Inferior parietal cortex (tissue), 1 donor: Measurements from ENCODE around the gene CRYGS.
"Not testable (repeated sequence)": the region's sequence is repeated elsewhere in the genome, so short reads cannot be mapped to it uniquely, and the experiment has no call there.

Source experiments
- DNase-seq: peaks from one replicate; pipeline ENCODE4 v3.0.0-alpha.2; 2016; ENCODE audit errors: extremely low spot score

Gene CRYGS

GRCh38 chr3:186544281-186544680, at the start of gene CRYGS:
Gene CRYGS, minus strand, starts transcription at chr3:186544380. Its CDS starts 54 bp downstream, at chr3:186544326.
- no peak for DNase-seq

- no peak for DNase-seq
Observed at GRCh38 chr3:186593862-186594261, 49.7 kb upstream of the CRYGS start.

- no peak for DNase-seq
Observed at GRCh38 chr3:186592682-186593081, 48.5 kb upstream of the CRYGS start.

GRCh38 chr3:186590580-186591295, 46.6 kb upstream of the CRYGS start:
- no peak for DNase-seq

GRCh38 chr3:186589856-186590579, 45.8 kb upstream of the CRYGS start:
- no peak for DNase-seq

- DNase-seq = no peak
Observed at GRCh38 chr3:186589121-186589520, 44.9 kb upstream of the CRYGS start.

- DNase-seq = no peak
Observed at GRCh38 chr3:186588632-186589031, 44.5 kb upstream of the CRYGS start.

- DNase-seq = no peak
Observed at GRCh38 chr3:186587183-186587582, 43.0 kb upstream of the CRYGS start.

- not testable (repeated sequence) for DNase-seq
Observed at GRCh38 chr3:186586245-186586644, 42.1 kb upstream of the CRYGS start.

- DNase-seq = no peak
Observed at GRCh38 chr3:186583831-186584230, 39.7 kb upstream of the CRYGS start.

GRCh38 chr3:186582541-186582940, 38.4 kb upstream of the CRYGS start:
- no peak for DNase-seq

- DNase-seq = no peak
Observed at GRCh38 chr3:186580785-186581184, 36.6 kb upstream of the CRYGS start.

- no peak for DNase-seq
Observed at GRCh38 chr3:186577521-186577920, 33.3 kb upstream of the CRYGS start.

GRCh38 chr3:186571644-186572013, 27.4 kb upstream of the CRYGS start:
- no peak for DNase-seq

GRCh38 chr3:186570941-186571643, 26.9 kb upstream of the CRYGS start:
- DNase-seq = no peak

- peak; percentile 99 for DNase-seq
Observed at GRCh38 chr3:186570096-186570940, 26.1 kb upstream of the CRYGS start, which contains the start of gene DNAJB11. Gene DNAJB11, plus strand, starts transcription at chr3:186570720. Its CDS starts 178 bp downstream, at chr3:186570898.

GRCh38 chr3:186569779-186570095, 25.6 kb upstream of the CRYGS start:
- no peak for DNase-seq

GRCh38 chr3:186569361-186569760, 25.2 kb upstream of the CRYGS start:
- DNase-seq = not testable (repeated sequence)

GRCh38 chr3:186567072-186567921, 23.1 kb upstream of the CRYGS start, which contains the start of gene TBCCD1:
Gene TBCCD1, minus strand, starts transcription at chr3:186567339. Its CDS starts 3,010 bp downstream, at chr3:186564329.
- DNase-seq = peak; percentile 90

- no peak for DNase-seq
Observed at GRCh38 chr3:186566772-186567071, 22.5 kb upstream of the CRYGS start.

- DNase-seq = no peak
Observed at GRCh38 chr3:186564586-186564985, 20.4 kb upstream of the CRYGS start.
